Mammary epithelial cell (primary cell): ENCODE data around the gene FRMPD2.

ENCODE experiments used
- EZH2 ChIP-seq: IDR thresholded peaks from 2 replicates; pipeline ENCODE4 v1.6.1; 2012; ENCODE audit warnings: low read length, inconsistent platforms, borderline replicate concordance
- TF ChIP-seq, protein P1 (sequence below), 2 donors: IDR thresholded peaks in 1 of 2; conservative IDR thresholded peaks in 1 of 2; 2 replicates each; pipeline ENCODE4 v1.5.1; 2011 to 2012; ENCODE audit warnings: inconsistent platforms in 2 of 2, low read length in 2 of 2, mild to moderate bottlenecking in 2 of 2, control low read depth in 1 of 2, low read depth in 1 of 2; ENCODE audit not compliant: insufficient read depth in 1 of 2; ENCODE audit errors: extremely low read depth in 1 of 2

DNA sequence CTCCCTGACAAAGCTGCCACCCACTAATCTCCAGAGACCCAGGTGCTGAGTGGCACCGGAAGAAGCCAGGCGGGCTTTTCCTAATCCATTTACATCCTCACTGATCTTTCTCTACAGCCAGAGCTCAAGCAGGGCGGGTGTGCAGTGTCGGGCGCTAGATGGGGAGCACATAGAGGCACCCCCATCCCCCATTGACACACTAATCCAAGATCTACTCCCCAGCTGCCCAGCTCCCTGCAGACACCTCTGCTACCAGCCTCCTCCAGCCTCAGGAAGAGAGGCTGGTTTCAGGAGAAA, 22.2 kb downstream of the FRMPD2 start:
- TF ChIP-seq, protein P1, sequence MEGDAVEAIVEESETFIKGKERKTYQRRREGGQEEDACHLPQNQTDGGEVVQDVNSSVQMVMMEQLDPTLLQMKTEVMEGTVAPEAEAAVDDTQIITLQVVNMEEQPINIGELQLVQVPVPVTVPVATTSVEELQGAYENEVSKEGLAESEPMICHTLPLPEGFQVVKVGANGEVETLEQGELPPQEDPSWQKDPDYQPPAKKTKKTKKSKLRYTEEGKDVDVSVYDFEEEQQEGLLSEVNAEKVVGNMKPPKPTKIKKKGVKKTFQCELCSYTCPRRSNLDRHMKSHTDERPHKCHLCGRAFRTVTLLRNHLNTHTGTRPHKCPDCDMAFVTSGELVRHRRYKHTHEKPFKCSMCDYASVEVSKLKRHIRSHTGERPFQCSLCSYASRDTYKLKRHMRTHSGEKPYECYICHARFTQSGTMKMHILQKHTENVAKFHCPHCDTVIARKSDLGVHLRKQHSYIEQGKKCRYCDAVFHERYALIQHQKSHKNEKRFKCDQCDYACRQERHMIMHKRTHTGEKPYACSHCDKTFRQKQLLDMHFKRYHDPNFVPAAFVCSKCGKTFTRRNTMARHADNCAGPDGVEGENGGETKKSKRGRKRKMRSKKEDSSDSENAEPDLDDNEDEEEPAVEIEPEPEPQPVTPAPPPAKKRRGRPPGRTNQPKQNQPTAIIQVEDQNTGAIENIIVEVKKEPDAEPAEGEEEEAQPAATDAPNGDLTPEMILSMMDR (conservative IDR thresholded peaks at IDR 0.05 in 1 of 2, IDR thresholded peaks at IDR 0.05 in 1 of 2; ENCODE audit: extremely low read depth in 1 of 2, insufficient read depth in 1 of 2, low read depth in 1 of 2, low read length in 2 of 2), result no peak
- no peak for TF ChIP-seq EZH2
